SJSA1 (cell line): Measurements from ENCODE around the gene BTG4. TPM values are rescaled to one million over a fixed set of nuclear protein-coding genes. Genes with fewer than 3 reads are reported as not detected.

Source experiments
- DNase-seq, 2 experiments: peaks; one replicate each; pipeline ENCODE4 v3.0.0-alpha.2; 2015 to 2020; ENCODE audit warnings: low spot score in 2 of 2, low read depth in 1 of 2
- H3K27ac ChIP-seq: fragments of 250-450 bp; sonication (Bioruptor Pico); 2 replicates; pipeline ENCODE4 v1.5.1; 2020; ENCODE audit warnings: mild to moderate bottlenecking, moderate library complexity
- H3K27me3 ChIP-seq: fragments of 250-450 bp; sonication (Bioruptor Pico); replicated peaks from 2 replicates; pipeline ENCODE4 v1.5.1; 2020; ENCODE audit warnings: mild to moderate bottlenecking, moderate library complexity
- H3K36me3 ChIP-seq: fragments of 250-450 bp; sonication (Bioruptor Pico); 2 replicates; pipeline ENCODE4 v1.5.1; 2020; ENCODE audit warnings: mild to moderate bottlenecking
- H3K4me1 ChIP-seq: fragments of 250-450 bp; sonication (Bioruptor Pico); replicated peaks from 2 replicates; pipeline ENCODE4 v1.6.1; 2021; ENCODE audit warnings: mild to moderate bottlenecking
- H3K4me3 ChIP-seq: fragments of 250-450 bp; sonication (Bioruptor Pico); 2 replicates; pipeline ENCODE4 v1.5.1; 2020; ENCODE audit warnings: mild to moderate bottlenecking
- H3K9me3 ChIP-seq: fragments of 250-450 bp; sonication (Bioruptor Pico); replicated peaks from 2 replicates; pipeline ENCODE4 v1.5.1; 2020; ENCODE audit warnings: mild to moderate bottlenecking
- total RNA-seq: library from RNA; depleted of rRNA; stranded (reverse); fragments of >200 nt; shearing (Covaris generic); gene quantifications from 2 replicates; pipeline ENCODE4 v1.2.3, GENCODE V29; 2014

The BTG4 gene
- total RNA-seq, 1 experiment from 2014 or later = not detected

- H3K4me3 ChIP-seq = no peak overlapping the region
- H3K27ac ChIP-seq = no peak overlapping the region; the same call in 1 of the 2 replicates
- peaks cover 48% of the 10 kb centered on the region for H3K4me1 ChIP-seq
- no peaks in the 10 kb centered on the region for H3K36me3 ChIP-seq
- no peaks in the 10 kb centered on the region for H3K27me3 ChIP-seq
- H3K9me3 ChIP-seq = no peaks in the 10 kb centered on the region
- DNase-seq = no peak
Measured at GRCh38 chr11:111527279-111527678, 15.1 kb upstream of the BTG4 start.

- Histone ChIP-seq H3K27me3 (no peaks in the 10 kb centered on the region), H3K4me3 (no peak overlapping the region), H3K36me3 (no peaks in the 10 kb centered on the region), H3K27ac (peak overlapping the region; percentile 24; the same call in 1 of the 2 replicates), H3K4me1 (peaks cover 46% of the 10 kb centered on the region), H3K9me3 (no peaks in the 10 kb centered on the region)
- peak in 1 of 2 experiments; percentile 24 for DNase-seq
Measured at GRCh38 chr11:111526501-111526900, 14.3 kb upstream of the BTG4 start.

- H3K4me3 ChIP-seq = no peak overlapping the region
- H3K27ac ChIP-seq = no peak overlapping the region
- H3K36me3 ChIP-seq = no peaks in the 10 kb centered on the region
- DNase-seq = no peak
- no peaks in the 10 kb centered on the region for H3K27me3 ChIP-seq
- H3K4me1 ChIP-seq = peaks cover 45% of the 10 kb centered on the region
- no peaks in the 10 kb centered on the region for H3K9me3 ChIP-seq
Measured at GRCh38 chr11:111525456-111525855, 13.3 kb upstream of the BTG4 start.

GRCh38 chr11:111524056-111524455 lies 11.9 kb upstream of the BTG4 start:
- peaks cover 39% of the 10 kb centered on the region for H3K4me1 ChIP-seq
- no peak for DNase-seq
- no peak overlapping the region for H3K27ac ChIP-seq
- no peak overlapping the region for H3K4me3 ChIP-seq
- H3K36me3 ChIP-seq = no peaks in the 10 kb centered on the region
- no peaks in the 10 kb centered on the region for H3K9me3 ChIP-seq
- no peaks in the 10 kb centered on the region for H3K27me3 ChIP-seq

GRCh38 chr11:111523343-111523742 lies 11.2 kb upstream of the BTG4 start:
- H3K4me1 ChIP-seq = peaks cover 32% of the 10 kb centered on the region
- no peaks in the 10 kb centered on the region for H3K36me3 ChIP-seq
- H3K27me3 ChIP-seq = no peaks in the 10 kb centered on the region
- no peak overlapping the region for H3K27ac ChIP-seq
- no peaks in the 10 kb centered on the region for H3K9me3 ChIP-seq
- H3K4me3 ChIP-seq = no peak overlapping the region
- DNase-seq = no peak

- Histone ChIP-seq H3K36me3 (no peaks in the 10 kb centered on the region), H3K27ac (no peak overlapping the region), H3K4me3 (no peak overlapping the region), H3K27me3 (no peaks in the 10 kb centered on the region), H3K9me3 (no peaks in the 10 kb centered on the region), H3K4me1 (peaks cover 32% of the 10 kb centered on the region)
- no peak for DNase-seq
Measured at GRCh38 chr11:111522426-111522825, 10.2 kb upstream of the BTG4 start.

GRCh38 chr11:111521135-111521534 lies 8.9 kb upstream of the BTG4 start:
- Histone ChIP-seq H3K36me3 (no peaks in the 10 kb centered on the region), H3K4me3 (no peak overlapping the region), H3K9me3 (no peaks in the 10 kb centered on the region), H3K27me3 (no peaks in the 10 kb centered on the region), H3K4me1 (peaks cover 22% of the 10 kb centered on the region), H3K27ac (peak overlapping the region; percentile 76)
- peak in 1 of 2 experiments; percentile 38 for DNase-seq

GRCh38 chr11:111520560-111520959 lies 8.4 kb upstream of the BTG4 start:
- no peak overlapping the region for H3K4me3 ChIP-seq
- peaks cover 22% of the 10 kb centered on the region for H3K4me1 ChIP-seq
- H3K36me3 ChIP-seq = no peaks in the 10 kb centered on the region
- no peak for DNase-seq
- H3K27ac ChIP-seq = peak overlapping the region; percentile 76
- no peaks in the 10 kb centered on the region for H3K27me3 ChIP-seq
- H3K9me3 ChIP-seq = no peaks in the 10 kb centered on the region

- Histone ChIP-seq H3K4me1 (peaks cover 21% of the 10 kb centered on the region), H3K4me3 (no peak overlapping the region), H3K9me3 (no peaks in the 10 kb centered on the region), H3K27ac (no peak overlapping the region), H3K36me3 (no peaks in the 10 kb centered on the region), H3K27me3 (no peaks in the 10 kb centered on the region)
- no peak for DNase-seq
Measured at GRCh38 chr11:111518668-111519067, 6.5 kb upstream of the BTG4 start.

GRCh38 chr11:111515591-111515990 lies 3.4 kb upstream of the BTG4 start:
- no peak for DNase-seq
- Histone ChIP-seq H3K36me3 (no peaks in the 10 kb centered on the region), H3K4me3 (no peak overlapping the region), H3K27me3 (no peaks in the 10 kb centered on the region), H3K9me3 (no peaks in the 10 kb centered on the region), H3K27ac (no peak overlapping the region), H3K4me1 (peaks cover 9% of the 10 kb centered on the region)

GRCh38 chr11:111514216-111515031 lies 2.2 kb upstream of the BTG4 start, which contains the start of gene HOATZ:
TSS of gene HOATZ (plus strand) at chr11:111514778. CDS start at chr11:111514785, 7 bp downstream.
- H3K9me3 ChIP-seq = no peaks in the 10 kb centered on the region
- no peaks in the 10 kb centered on the region for H3K36me3 ChIP-seq
- H3K4me3 ChIP-seq = no peak within 1 kb of the TSS
- H3K4me1 ChIP-seq = peaks cover 4% of the 10 kb centered on the region; the same call in 1 of the 2 replicates
- no peak within 1 kb of the TSS for H3K27ac ChIP-seq
- no peak for DNase-seq
- H3K27me3 ChIP-seq = no peaks in the 10 kb centered on the region

GRCh38 chr11:111513240-111513605 lies 1.0 kb upstream of the BTG4 start:
- no peaks in the 10 kb centered on the region for H3K27me3 ChIP-seq
- H3K4me1 ChIP-seq = peaks cover 4% of the 10 kb centered on the region; the same call in 1 of the 2 replicates
- H3K9me3 ChIP-seq = no peaks in the 10 kb centered on the region
- no peak overlapping the region for H3K27ac ChIP-seq
- H3K36me3 ChIP-seq = no peaks in the 10 kb centered on the region
- no peak overlapping the region for H3K4me3 ChIP-seq
- no peak for DNase-seq

- Histone ChIP-seq H3K27me3 (no peaks in the 10 kb centered on the region), H3K36me3 (no peaks in the 10 kb centered on the region), H3K9me3 (no peaks in the 10 kb centered on the region), H3K4me1 (peaks cover under 1% of the 10 kb centered on the region; the same call in 1 of the 2 replicates), H3K4me3 (no peak overlapping the region), H3K27ac (no peak overlapping the region)
- no peak for DNase-seq
Measured at GRCh38 chr11:111510311-111510710, 1.9 kb downstream of the BTG4 start.

GRCh38 chr11:111502611-111503010 lies 9.6 kb downstream of the BTG4 start:
- no peaks in the 10 kb centered on the region for H3K4me1 ChIP-seq
- DNase-seq = no peak
- H3K4me3 ChIP-seq = no peak overlapping the region
- no peaks in the 10 kb centered on the region for H3K9me3 ChIP-seq
- H3K36me3 ChIP-seq = no peaks in the 10 kb centered on the region
- H3K27me3 ChIP-seq = no peaks in the 10 kb centered on the region
- H3K27ac ChIP-seq = no peak overlapping the region
